HepG2 (cell line): Measurements from ENCODE around the gene NFS1. TPM values are rescaled to one million over a fixed set of nuclear protein-coding genes. Genes with fewer than 3 reads are reported as not detected.

Experiments used
- BRF2 ChIP-seq: sonication (generic); formaldehyde crosslinking; IDR thresholded peaks from 2 replicates; pipeline ENCODE4 v1.8.1; 2022; ENCODE audit warnings: mild to moderate bottlenecking, missing genetic modification reagents
- ETV5 ChIP-seq: IDR thresholded peaks from 2 replicates; pipeline ENCODE4 v1.6.1; 2018; ENCODE audit warnings: missing biosample characterization, missing genetic modification reagents, inconsistent platforms, borderline replicate concordance
- HNRNPL ChIP-seq: fragments of 200-400 bp; formaldehyde crosslinking; IDR thresholded peaks from 2 replicates; pipeline ENCODE4 v1.6.1; 2017; ENCODE audit warnings: mild to moderate bottlenecking, low read depth, low read length
- HOXA3 ChIP-seq: sonication (generic); formaldehyde crosslinking; IDR thresholded peaks from 2 replicates; pipeline ENCODE4 v1.5.0; 2020; ENCODE audit warnings: missing genetic modification reagents
- KDM5B ChIP-seq: sonication (generic); formaldehyde crosslinking; IDR thresholded peaks from 2 replicates; pipeline ENCODE4 v1.4.0; 2020; ENCODE audit warnings: missing genetic modification reagents, mild to moderate bottlenecking, borderline replicate concordance
- NRL ChIP-seq: sonication (generic); formaldehyde crosslinking; IDR thresholded peaks from 2 replicates; pipeline ENCODE4 v1.5.0; 2020; ENCODE audit warnings: missing genetic modification reagents, mild to moderate bottlenecking, moderate library complexity, borderline replicate concordance
- PITX1 ChIP-seq: sonication (generic); formaldehyde crosslinking; IDR thresholded peaks from 2 replicates; pipeline ENCODE4 v1.5.1; 2020; ENCODE audit warnings: mild to moderate bottlenecking, missing genetic modification reagents
- RAD21 ChIP-seq: fragments of 450-650 bp; formaldehyde crosslinking; IDR thresholded peaks from 2 replicates; pipeline ENCODE4 v1.5.0; 2020; ENCODE audit warnings: mild to moderate bottlenecking
- RBFOX2 ChIP-seq: fragments of 200-400 bp; formaldehyde crosslinking; IDR thresholded peaks from 2 replicates; pipeline ENCODE4 v1.6.1; 2017; ENCODE audit warnings: low read depth, mild to moderate bottlenecking, low read length
- SAP130 ChIP-seq: IDR thresholded peaks from 2 replicates; pipeline ENCODE4 v1.6.1; 2016; ENCODE audit warnings: low read depth
- SIN3A ChIP-seq: IDR thresholded peaks from 2 replicates; pipeline ENCODE4 v1.6.1; 2011; ENCODE audit warnings: low read depth, mild to moderate bottlenecking, control low read depth, low read length, borderline replicate concordance
- SMAD3 ChIP-seq: sonication (generic); formaldehyde crosslinking; IDR thresholded peaks from 2 replicates; pipeline ENCODE4 v1.4.0; 2020; ENCODE audit warnings: missing genetic modification reagents
- TBL1XR1 ChIP-seq: fragments of 150-350 bp; IDR thresholded peaks from 2 replicates; pipeline ENCODE4 v1.6.1; 2014; ENCODE audit warnings: borderline replicate concordance, low read length; ENCODE audit not compliant: partially characterized antibody
- ZBTB26 ChIP-seq: IDR thresholded peaks from 2 replicates; pipeline ENCODE4 v1.6.1; 2016; ENCODE audit warnings: missing compliant biosample characterization, missing genetic modification reagents, borderline replicate concordance
- ZNF138 ChIP-seq: sonication (generic); formaldehyde crosslinking; IDR thresholded peaks from 2 replicates; pipeline ENCODE4 v1.5.0; 2020; ENCODE audit warnings: mild to moderate bottlenecking, low read depth, missing genetic modification reagents
- ZNF431 ChIP-seq: sonication (generic); formaldehyde crosslinking; IDR thresholded peaks from 2 replicates; pipeline ENCODE4 v1.9.0; 2022; ENCODE audit warnings: missing genetic modification reagents, low read depth, mild to moderate bottlenecking, borderline replicate concordance
- ZNF496 ChIP-seq: sonication (generic); formaldehyde crosslinking; IDR thresholded peaks from 2 replicates; pipeline ENCODE4 v1.8.1; 2023; ENCODE audit warnings: mild to moderate bottlenecking, moderate library complexity, missing genetic modification reagents; ENCODE audit not compliant: insufficient replicate concordance
- ZNF724P ChIP-seq: sonication (generic); formaldehyde crosslinking; IDR thresholded peaks from 2 replicates; pipeline ENCODE4 v1.8.0; 2022; ENCODE audit warnings: missing genetic modification reagents, borderline replicate concordance
- ZNF747 ChIP-seq: sonication (generic); formaldehyde crosslinking; IDR thresholded peaks from 2 replicates; pipeline ENCODE4 v1.8.1; 2023; ENCODE audit warnings: missing genetic modification reagents, mild to moderate bottlenecking, borderline replicate concordance
- polyA plus RNA-seq, 8 experiments: library from polyadenylated mRNA; depleted of rRNA in 3 of 8; stranded (reverse) in 7 of 8; unstranded in 1 of 8; fragments of >200 nt; fragmentation: Illumina TruSeq in 4 of 8; extraction: Trizol in 4 of 8; gene quantifications; 2 replicates each; pipeline versions ENCODE4 v1.2.1 to v1.2.3, GENCODE V29; 2011 to 2016; ENCODE audit warnings: low read depth in 4 of 8, missing spikeins in 1 of 8, mixed read lengths in 1 of 8; ENCODE audit not compliant: insufficient read depth in 1 of 8
- total RNA-seq, 5 experiments: library from RNA; depleted of rRNA; stranded (reverse); fragments of >200 nt; fragmentation: Illumina TruSeq; extraction: Trizol; gene quantifications; 2 replicates each; pipeline ENCODE4 v1.2.3, GENCODE V29; 2016; ENCODE audit warnings: low read depth in 1 of 5
- TF ChIP-seq, protein P1 (sequence below), 2 experiments: sonication (generic) in 1 of 2; formaldehyde crosslinking in 1 of 2; IDR thresholded peaks; 2 replicates each; pipeline versions ENCODE4 v1.4.0 to v1.6.1; 2018 to 2020; ENCODE audit warnings: missing genetic modification reagents in 2 of 2, borderline replicate concordance in 1 of 2, low read depth in 1 of 2, mild to moderate bottlenecking in 1 of 2, missing biosample characterization in 1 of 2
- TF ChIP-seq, protein P2 (sequence below): sonication (generic); formaldehyde crosslinking; IDR thresholded peaks from 2 replicates; pipeline ENCODE4 v1.4.0; 2020; ENCODE audit warnings: mild to moderate bottlenecking, missing genetic modification reagents
- TF ChIP-seq, protein P3 (sequence below): sonication (generic); formaldehyde crosslinking; IDR thresholded peaks from 2 replicates; pipeline ENCODE4 v1.4.0; 2020; ENCODE audit warnings: missing genetic modification reagents

Gene NFS1
- total and polyA plus RNA-seq, 2 of the 13 experiments (the other 11 are each of a cell fraction or from before 2014, with no cell fraction given) = 65.9 to 88.1 TPM

GRCh38 chr20:35720165-35721123 lies 21.3 kb upstream of the NFS1 start (continued):
- TF ChIP-seq ETV5 (no peak), ZNF747 (no peak), PITX1 (CRISPR knock-in tag) (no peak), ZNF724P (CRISPR knock-in tag) (no peak), SIN3A (no peak), SAP130 (no peak), BRF2 (CRISPR knock-in tag) (0 out of 2 replicates have a peak, but pooled peaks have one; percentile 41), KDM5B (CRISPR knock-in tag) (no peak), RBFOX2 (peak; percentile 19), ZNF496 (CRISPR knock-in tag) (no peak), TBL1XR1 (no peak), NRL (CRISPR knock-in tag) (no peak), SMAD3 (CRISPR knock-in tag) (no peak), RAD21 (peak; percentile 45), ZNF431 (CRISPR knock-in tag) (no peak), HNRNPL (no peak), HOXA3 (CRISPR knock-in tag) (no peak), ZNF138 (CRISPR knock-in tag) (0 out of 2 replicates have a peak, but pooled peaks have one; percentile 33), ZBTB26 (CRISPR knock-in tag) (0 out of 2 replicates have a peak, but pooled peaks have one; percentile 13)
- TF ChIP-seq, protein P1, sequence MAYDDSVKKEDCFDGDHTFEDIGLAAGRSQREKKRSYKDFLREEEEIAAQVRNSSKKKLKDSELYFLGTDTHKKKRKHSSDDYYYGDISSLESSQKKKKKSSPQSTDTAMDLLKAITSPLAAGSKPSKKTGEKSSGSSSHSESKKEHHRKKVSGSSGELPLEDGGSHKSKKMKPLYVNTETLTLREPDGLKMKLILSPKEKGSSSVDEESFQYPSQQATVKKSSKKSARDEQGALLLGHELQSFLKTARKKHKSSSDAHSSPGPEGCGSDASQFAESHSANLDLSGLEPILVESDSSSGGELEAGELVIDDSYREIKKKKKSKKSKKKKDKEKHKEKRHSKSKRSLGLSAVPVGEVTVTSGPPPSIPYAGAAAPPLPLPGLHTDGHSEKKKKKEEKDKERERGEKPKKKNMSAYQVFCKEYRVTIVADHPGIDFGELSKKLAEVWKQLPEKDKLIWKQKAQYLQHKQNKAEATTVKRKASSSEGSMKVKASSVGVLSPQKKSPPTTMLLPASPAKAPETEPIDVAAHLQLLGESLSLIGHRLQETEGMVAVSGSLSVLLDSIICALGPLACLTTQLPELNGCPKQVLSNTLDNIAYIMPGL (CRISPR knock-in tag; IDR thresholded peaks at IDR 0.05; ENCODE audit: borderline replicate concordance in 1 of 2, low read depth in 1 of 2) = no peak
- TF ChIP-seq, protein P2, sequence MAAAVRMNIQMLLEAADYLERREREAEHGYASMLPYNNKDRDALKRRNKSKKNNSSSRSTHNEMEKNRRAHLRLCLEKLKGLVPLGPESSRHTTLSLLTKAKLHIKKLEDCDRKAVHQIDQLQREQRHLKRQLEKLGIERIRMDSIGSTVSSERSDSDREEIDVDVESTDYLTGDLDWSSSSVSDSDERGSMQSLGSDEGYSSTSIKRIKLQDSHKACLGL (CRISPR knock-in tag) = no peak
- TF ChIP-seq, protein P3, sequence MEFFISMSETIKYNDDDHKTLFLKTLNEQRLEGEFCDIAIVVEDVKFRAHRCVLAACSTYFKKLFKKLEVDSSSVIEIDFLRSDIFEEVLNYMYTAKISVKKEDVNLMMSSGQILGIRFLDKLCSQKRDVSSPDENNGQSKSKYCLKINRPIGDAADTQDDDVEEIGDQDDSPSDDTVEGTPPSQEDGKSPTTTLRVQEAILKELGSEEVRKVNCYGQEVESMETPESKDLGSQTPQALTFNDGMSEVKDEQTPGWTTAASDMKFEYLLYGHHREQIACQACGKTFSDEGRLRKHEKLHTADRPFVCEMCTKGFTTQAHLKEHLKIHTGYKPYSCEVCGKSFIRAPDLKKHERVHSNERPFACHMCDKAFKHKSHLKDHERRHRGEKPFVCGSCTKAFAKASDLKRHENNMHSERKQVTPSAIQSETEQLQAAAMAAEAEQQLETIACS (CRISPR knock-in tag) = no peak
